HepG2 (cell line): ENCODE results near the gene PRKCG. TPM values are rescaled to one million over a fixed set of nuclear protein-coding genes. Genes with fewer than 3 reads are reported as not detected.

ENCODE experiments used
- ATAC-seq: fragments of 200-7000 bp; cut with Tn5 transposase; 3 replicates; pipeline ENCODE4 v1.9.1; 2020; ENCODE audit warnings: mild to moderate bottlenecking, moderate library complexity
- BruUV-seq: library from RNA; stranded (reverse); fragments of 400-500 nt; replicated peaks from 2 replicates; lab custom pipeline; 2021; lab: Mats Ljungman, UMichigan
- CTCF ChIA-PET: fragments of 300-600 bp; formaldehyde crosslinking; extraction: SDS; loops from one replicate; lab custom pipeline; 2021; ENCODE audit warnings: low total read pairs, inconsistent platforms, low intra/inter-chr PET ratio; lab: Yijun Ruan, JAX
- POLR2A ChIA-PET: fragments of 350-600 bp; sonication (Branson Sonifier 250); formaldehyde crosslinking; loops from one replicate; lab custom pipeline; 2020; ENCODE audit warnings: antibody characterized with exemption, inconsistent platforms; lab: Yijun Ruan, JAX
- DNase-seq: peaks from one replicate; pipeline ENCODE4 v3.0.0-alpha.2; 2015; ENCODE audit warnings: low spot score
- FAIRE-seq: peaks from 3 replicates; lab custom pipeline; 2011; peaks lifted over from hg19 to GRCh38; lab: Jason Lieb, UNC
- H2AFZ ChIP-seq: one replicate; pipeline ENCODE4 v1.6.1; 2011; ENCODE audit warnings: low read length, inconsistent platforms
- H3K27ac ChIP-seq: fragments of 300-600 bp; 3 replicates; pipeline ENCODE4 v1.8.0; 2011; ENCODE audit warnings: mixed run types, mild to moderate bottlenecking, mixed read lengths, low read length, inconsistent platforms; ENCODE audit not compliant: insufficient read depth; ENCODE audit errors: extremely low read length
- H3K27me3 ChIP-seq, 2 experiments: fragments of 200-600 bp in 1 of 2; 2 replicates in 1 of 2; 3 replicates in 1 of 2; pipeline versions ENCODE4 v1.6.0 to v1.8.0; 2011; ENCODE audit warnings: low read length in 2 of 2, mild to moderate bottlenecking in 2 of 2, moderate library complexity in 2 of 2, inconsistent platforms in 1 of 2; ENCODE audit not compliant: insufficient read depth in 2 of 2, control insufficient read depth in 1 of 2
- H3K36me3 ChIP-seq, 2 experiments: fragments of 200-600 bp in 1 of 2; replicated peaks in 1 of 2; 2 replicates in 1 of 2; 3 replicates in 1 of 2; pipeline versions ENCODE4 v1.5.1 to v1.8.0; 2011; ENCODE audit warnings: low read length in 2 of 2, inconsistent platforms in 1 of 2; ENCODE audit not compliant: insufficient read depth in 2 of 2, control insufficient read depth in 1 of 2
- H3K4me1 ChIP-seq: 2 replicates; pipeline ENCODE4 v1.5.1; 2012; ENCODE audit warnings: low read length, inconsistent platforms; ENCODE audit not compliant: insufficient read depth
- H3K4me2 ChIP-seq: 2 replicates; pipeline ENCODE4 v1.6.0; 2011; ENCODE audit warnings: low read depth, low read length, inconsistent platforms
- H3K4me3 ChIP-seq, 3 experiments: fragments of 200-600 bp in 1 of 3; sonication (generic), shearing (Covaris generic) in 1 of 3; replicated peaks in 1 of 3; 2 replicates each; pipeline ENCODE4 v1.5.1; 2011 to 2016; ENCODE audit warnings: low read length in 3 of 3, inconsistent platforms in 2 of 3, low read depth in 2 of 3, mild to moderate bottlenecking in 2 of 3, control low read depth in 1 of 3, mixed read lengths in 1 of 3; ENCODE audit not compliant: insufficient read depth in 1 of 3
- H3K79me2 ChIP-seq: one replicate; pipeline ENCODE4 v1.6.1; 2011; ENCODE audit warnings: low read length, inconsistent platforms; ENCODE audit not compliant: insufficient read depth
- H3K9ac ChIP-seq: 2 replicates; pipeline ENCODE4 v1.6.0; 2011; ENCODE audit warnings: mild to moderate bottlenecking, low read depth, low read length, inconsistent platforms; ENCODE audit not compliant: insufficient read depth
- H3K9me3 ChIP-seq: 2 replicates; pipeline ENCODE4 v1.5.1; 2012; ENCODE audit warnings: mild to moderate bottlenecking, low read length
- H4K20me1 ChIP-seq: 2 replicates; pipeline ENCODE4 v1.6.0; 2011; ENCODE audit warnings: inconsistent platforms, mild to moderate bottlenecking, low read length, moderate library complexity; ENCODE audit not compliant: insufficient read depth
- CREB3 ChIP-seq: sonication (generic); formaldehyde crosslinking; IDR thresholded peaks from 2 replicates; pipeline ENCODE4 v1.5.0; 2020; ENCODE audit warnings: missing genetic modification reagents
- ETV6 ChIP-seq: sonication (generic); formaldehyde crosslinking; conservative IDR thresholded peaks from 2 replicates; pipeline ENCODE4 v1.4.0; 2020; ENCODE audit warnings: missing genetic modification reagents
- HCFC1 ChIP-seq: fragments of 150-350 bp; IDR thresholded peaks from 2 replicates; pipeline ENCODE4 v1.6.1; 2014; ENCODE audit warnings: low read depth, low read length
- NCOA1 ChIP-seq: sonication (generic); formaldehyde crosslinking; IDR thresholded peaks from 2 replicates; pipeline ENCODE4 v1.9.0; 2021; ENCODE audit warnings: missing genetic modification reagents
- PPARG ChIP-seq: conservative IDR thresholded peaks from 2 replicates; pipeline ENCODE4 v1.6.1; 2016; ENCODE audit warnings: missing biosample characterization, missing genetic modification reagents
- RNF219 ChIP-seq: sonication (generic); formaldehyde crosslinking; IDR thresholded peaks from 2 replicates; pipeline ENCODE4 v1.5.0; 2020; ENCODE audit warnings: mild to moderate bottlenecking, missing genetic modification reagents
- STAT5B ChIP-seq: sonication (generic); formaldehyde crosslinking; IDR thresholded peaks from 2 replicates; pipeline ENCODE4 v1.4.0; 2020; ENCODE audit warnings: missing genetic modification reagents
- ZC3H4 ChIP-seq: sonication (generic); formaldehyde crosslinking; IDR thresholded peaks from 2 replicates; pipeline ENCODE4 v1.4.0; 2020; ENCODE audit warnings: missing genetic modification reagents, borderline replicate concordance
- ZFP36L1 ChIP-seq: sonication (generic); formaldehyde crosslinking; IDR thresholded peaks from 2 replicates; pipeline ENCODE4 v1.8.0; 2022; ENCODE audit warnings: mild to moderate bottlenecking, missing genetic modification reagents, moderate library complexity
- ZFP36L2 ChIP-seq: sonication (generic); formaldehyde crosslinking; IDR thresholded peaks from 2 replicates; pipeline ENCODE4 v1.4.0; 2020; ENCODE audit warnings: missing genetic modification reagents
- ZNF350 ChIP-seq: sonication (generic); formaldehyde crosslinking; IDR thresholded peaks from 2 replicates; pipeline ENCODE4 v1.4.0; 2020; ENCODE audit warnings: mild to moderate bottlenecking, low read depth, missing genetic modification reagents, borderline replicate concordance
- ZNF512B ChIP-seq: sonication (generic); formaldehyde crosslinking; IDR thresholded peaks from 2 replicates; pipeline ENCODE4 v1.5.1; 2020; ENCODE audit warnings: missing genetic modification reagents, mild to moderate bottlenecking, borderline replicate concordance
- ZSCAN29 ChIP-seq: sonication (generic); formaldehyde crosslinking; conservative IDR thresholded peaks from 2 replicates; pipeline ENCODE4 v1.4.0; 2020; ENCODE audit warnings: mild to moderate bottlenecking, missing genetic modification reagents
- WGBS: methylation state at CpG from one replicate; pipeline ENCODE4 v1.1.6; 2017; ENCODE audit warnings: low lambda C conversion rate; 5-methylcytosine and 5-hydroxymethylcytosine counted together
- in situ Hi-C: cut with HindIII; loops from 2 replicates; pipeline ENCODE4 v1.10.0; 2017; ENCODE audit warnings: low pct_unique_long_range_greater_than_20kb; ENCODE audit not compliant: extremely low pct_ligation_motif_present
- intact Hi-C: fragments of 100-400 bp; cut with micrococcal nuclease; formaldehyde crosslinking; loops from one replicate; pipeline ENCODE4 v1.10.0; 2022; ENCODE audit not compliant: unreplicated experiment
- polyA plus RNA-seq, 8 experiments: library from polyadenylated mRNA; depleted of rRNA in 3 of 8; stranded (reverse) in 7 of 8; unstranded in 1 of 8; fragments of >200 nt; fragmentation: Illumina TruSeq in 4 of 8; extraction: Trizol in 4 of 8; gene quantifications; 2 replicates each; pipeline versions ENCODE4 v1.2.1 to v1.2.3, GENCODE V29; 2011 to 2016; ENCODE audit warnings: low read depth in 4 of 8, missing spikeins in 1 of 8, mixed read lengths in 1 of 8; ENCODE audit not compliant: insufficient read depth in 1 of 8
- total RNA-seq, 5 experiments: library from RNA; depleted of rRNA; stranded (reverse); fragments of >200 nt; fragmentation: Illumina TruSeq; extraction: Trizol; gene quantifications; 2 replicates each; pipeline ENCODE4 v1.2.3, GENCODE V29; 2016; ENCODE audit warnings: low read depth in 1 of 5
- TF ChIP-seq, protein P1 (sequence below): IDR thresholded peaks from 2 replicates; pipeline ENCODE4 v1.4.0; 2020; ENCODE audit warnings: mild to moderate bottlenecking, missing genetic modification reagents

PRKCG gene
- total and polyA plus RNA-seq, 2 of the 13 experiments (the other 11 are each of a cell fraction or from before 2014, with no cell fraction given) = 0.02 to 0.03 TPM

DNA sequence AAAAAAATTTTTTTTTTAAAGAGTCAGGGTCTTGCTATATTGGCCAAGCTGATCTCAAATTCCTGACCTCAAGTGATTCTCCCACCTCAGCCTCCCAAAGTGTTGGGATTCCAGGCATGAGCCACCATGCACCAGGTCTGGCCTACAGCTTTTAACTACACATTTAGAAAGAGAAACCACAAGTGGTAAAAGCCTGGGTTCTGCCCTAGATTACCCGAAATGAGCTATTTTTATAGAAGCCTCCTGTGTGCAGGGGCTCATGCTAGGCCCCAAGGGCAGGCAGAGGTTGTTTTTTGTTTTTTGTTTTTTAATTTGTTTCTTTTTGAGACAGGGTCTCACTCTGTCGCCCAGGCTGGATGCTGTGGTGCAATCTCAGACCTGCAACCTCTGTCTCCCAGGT is 28.3 kb upstream of the PRKCG start:
- no TSS peak for BruUV-seq
- H3K4me3 ChIP-seq = no peak overlapping the region

More for the DNA sequence above, 28.3 kb upstream of the PRKCG start:
- Histone ChIP-seq H3K27ac (no peak overlapping the region), H2AFZ (no peak overlapping the region), H4K20me1 (no peaks in the 10 kb centered on the region), H3K79me2 (no peaks in the 10 kb centered on the region), H3K36me3 (no peaks in the 10 kb centered on the region), H3K27me3 (peaks cover 0 to 3% of the 10 kb centered on the region in 2 experiments; a peak in 2 of 5 replicates), H3K4me1 (peaks cover 22% of the 10 kb centered on the region), H3K9ac (no peak overlapping the region), H3K9me3 (no peaks in the 10 kb centered on the region), H3K4me2 (peak overlapping the region; percentile 57)
- 21% methylated on average over 2 of the region's 2 CpGs for WGBS
- ATAC-seq (no peak), FAIRE-seq (no peak), DNase-seq (no peak)
- in situ Hi-C loops (no loop called here), intact Hi-C loops (loop anchor here (1.0 kb wide), 1 partner anchor 16 kb away; no protein-coding TSS in a partner anchor)
- ChIA-PET CTCF (interaction anchor here (1.8 kb wide), 1 partner anchor 28 kb away, joined by 20 read pairs; the partner anchor contains the start of gene PRKCG), POLR2A (interaction anchor here (0.6 to 3.5 kb wide), 3 partner anchors 7 to 14 kb away, joined by 6 to 21 read pairs (median 15); partner anchors contain the start of gene MYADM)
- no peak for TF ChIP-seq ZNF350 (CRISPR knock-in tag)
- TF ChIP-seq PPARG (CRISPR knock-in tag) = no peak
- TF ChIP-seq ETV6 (CRISPR knock-in tag) = no peak
- no peak for TF ChIP-seq RNF219 (CRISPR knock-in tag)
- TF ChIP-seq ZFP36L2 (CRISPR knock-in tag) = no peak
- TF ChIP-seq HCFC1 = no peak
- no peak for TF ChIP-seq ZFP36L1
- no peak for TF ChIP-seq ZC3H4
- no peak for TF ChIP-seq ZNF512B
- TF ChIP-seq, protein P1, sequence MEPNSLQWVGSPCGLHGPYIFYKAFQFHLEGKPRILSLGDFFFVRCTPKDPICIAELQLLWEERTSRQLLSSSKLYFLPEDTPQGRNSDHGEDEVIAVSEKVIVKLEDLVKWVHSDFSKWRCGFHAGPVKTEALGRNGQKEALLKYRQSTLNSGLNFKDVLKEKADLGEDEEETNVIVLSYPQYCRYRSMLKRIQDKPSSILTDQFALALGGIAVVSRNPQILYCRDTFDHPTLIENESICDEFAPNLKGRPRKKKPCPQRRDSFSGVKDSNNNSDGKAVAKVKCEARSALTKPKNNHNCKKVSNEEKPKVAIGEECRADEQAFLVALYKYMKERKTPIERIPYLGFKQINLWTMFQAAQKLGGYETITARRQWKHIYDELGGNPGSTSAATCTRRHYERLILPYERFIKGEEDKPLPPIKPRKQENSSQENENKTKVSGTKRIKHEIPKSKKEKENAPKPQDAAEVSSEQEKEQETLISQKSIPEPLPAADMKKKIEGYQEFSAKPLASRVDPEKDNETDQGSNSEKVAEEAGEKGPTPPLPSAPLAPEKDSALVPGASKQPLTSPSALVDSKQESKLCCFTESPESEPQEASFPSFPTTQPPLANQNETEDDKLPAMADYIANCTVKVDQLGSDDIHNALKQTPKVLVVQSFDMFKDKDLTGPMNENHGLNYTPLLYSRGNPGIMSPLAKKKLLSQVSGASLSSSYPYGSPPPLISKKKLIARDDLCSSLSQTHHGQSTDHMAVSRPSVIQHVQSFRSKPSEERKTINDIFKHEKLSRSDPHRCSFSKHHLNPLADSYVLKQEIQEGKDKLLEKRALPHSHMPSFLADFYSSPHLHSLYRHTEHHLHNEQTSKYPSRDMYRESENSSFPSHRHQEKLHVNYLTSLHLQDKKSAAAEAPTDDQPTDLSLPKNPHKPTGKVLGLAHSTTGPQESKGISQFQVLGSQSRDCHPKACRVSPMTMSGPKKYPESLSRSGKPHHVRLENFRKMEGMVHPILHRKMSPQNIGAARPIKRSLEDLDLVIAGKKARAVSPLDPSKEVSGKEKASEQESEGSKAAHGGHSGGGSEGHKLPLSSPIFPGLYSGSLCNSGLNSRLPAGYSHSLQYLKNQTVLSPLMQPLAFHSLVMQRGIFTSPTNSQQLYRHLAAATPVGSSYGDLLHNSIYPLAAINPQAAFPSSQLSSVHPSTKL (CRISPR knock-in tag) = no peak
- TF ChIP-seq STAT5B (CRISPR knock-in tag) = no peak
- TF ChIP-seq ZSCAN29 (CRISPR knock-in tag) = no peak
- no peak for TF ChIP-seq CREB3 (CRISPR knock-in tag)
- TF ChIP-seq NCOA1 = no peak
